Measurements from ENCODE around the gene LRRC39. TPM values are rescaled to one million over a fixed set of nuclear protein-coding genes. Genes with fewer than 3 reads are reported as not detected.

Gene LRRC39
- total RNA-seq, 4 donors from 2014 or later = 0.18 to 0.57 TPM; not detected in 2

- no peak for DNase-seq
- peaks cover 0 to 31% (median 4%) of the 10 kb centered on the region in 3 donors for H3K36me3 ChIP-seq
- H3K9me3 ChIP-seq = no peaks in the 10 kb centered on the region
- TF ChIP-seq, protein P1, sequence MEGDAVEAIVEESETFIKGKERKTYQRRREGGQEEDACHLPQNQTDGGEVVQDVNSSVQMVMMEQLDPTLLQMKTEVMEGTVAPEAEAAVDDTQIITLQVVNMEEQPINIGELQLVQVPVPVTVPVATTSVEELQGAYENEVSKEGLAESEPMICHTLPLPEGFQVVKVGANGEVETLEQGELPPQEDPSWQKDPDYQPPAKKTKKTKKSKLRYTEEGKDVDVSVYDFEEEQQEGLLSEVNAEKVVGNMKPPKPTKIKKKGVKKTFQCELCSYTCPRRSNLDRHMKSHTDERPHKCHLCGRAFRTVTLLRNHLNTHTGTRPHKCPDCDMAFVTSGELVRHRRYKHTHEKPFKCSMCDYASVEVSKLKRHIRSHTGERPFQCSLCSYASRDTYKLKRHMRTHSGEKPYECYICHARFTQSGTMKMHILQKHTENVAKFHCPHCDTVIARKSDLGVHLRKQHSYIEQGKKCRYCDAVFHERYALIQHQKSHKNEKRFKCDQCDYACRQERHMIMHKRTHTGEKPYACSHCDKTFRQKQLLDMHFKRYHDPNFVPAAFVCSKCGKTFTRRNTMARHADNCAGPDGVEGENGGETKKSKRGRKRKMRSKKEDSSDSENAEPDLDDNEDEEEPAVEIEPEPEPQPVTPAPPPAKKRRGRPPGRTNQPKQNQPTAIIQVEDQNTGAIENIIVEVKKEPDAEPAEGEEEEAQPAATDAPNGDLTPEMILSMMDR (IDR thresholded peaks at IDR 0.05) = no peak
- H3K27ac ChIP-seq = no peak overlapping the region
- H3K4me1 ChIP-seq = no peaks in the 10 kb centered on the region
- no peaks in the 10 kb centered on the region for H3K27me3 ChIP-seq
- no peak overlapping the region for H3K4me3 ChIP-seq
- intact Hi-C loops (cut with DNase I) = no loop called here
Measured at GRCh38 chr1:100109554-100110066, 68.4 kb downstream of the LRRC39 start.

- intact Hi-C loops (cut with DNase I) = no loop called here
- TF ChIP-seq, protein P1 (IDR thresholded peaks at IDR 0.05) = no peak
- TF ChIP-seq POLR2A (IDR thresholded peaks at IDR 0.05) = no peak
- H3K27me3 ChIP-seq = no peaks in the 10 kb centered on the region
- no peak for DNase-seq
- 86 to 88% methylated on average over 4 of the region's 4 CpGs for WGBS, 2 donors
- no peaks in the 10 kb centered on the region for H3K4me1 ChIP-seq
- H3K36me3 ChIP-seq = peaks cover 0 to 50% (median 4%) of the 10 kb centered on the region in 3 donors
- H3K9me3 ChIP-seq = no peaks in the 10 kb centered on the region
- no peak overlapping the region for H3K27ac ChIP-seq
- no peak overlapping the region for H3K4me3 ChIP-seq
Measured at GRCh38 chr1:100107696-100108095, 70.4 kb downstream of the LRRC39 start.

DNA sequence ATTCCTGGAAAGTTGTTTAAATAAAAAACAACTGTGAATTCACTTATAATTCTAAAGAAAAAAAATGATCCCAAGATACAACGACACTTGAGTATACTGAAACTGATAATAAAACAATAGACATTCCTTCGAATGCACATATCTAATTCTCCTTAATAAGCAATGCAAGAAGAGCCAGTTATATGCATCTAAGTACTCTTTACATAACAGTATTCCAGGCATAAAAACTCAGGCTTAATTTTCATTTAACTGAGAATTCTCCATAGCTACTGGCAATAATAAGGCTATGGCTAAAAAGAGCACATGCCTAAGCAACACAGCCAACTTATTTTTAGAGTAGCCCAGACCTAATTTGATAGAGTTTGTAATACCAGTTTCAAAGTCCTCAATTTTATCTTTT lies 76.5 kb downstream of the LRRC39 start:
- WGBS, 2 donors = 84 to 96% methylated on average over 2 of the region's 2 CpGs

DNA sequence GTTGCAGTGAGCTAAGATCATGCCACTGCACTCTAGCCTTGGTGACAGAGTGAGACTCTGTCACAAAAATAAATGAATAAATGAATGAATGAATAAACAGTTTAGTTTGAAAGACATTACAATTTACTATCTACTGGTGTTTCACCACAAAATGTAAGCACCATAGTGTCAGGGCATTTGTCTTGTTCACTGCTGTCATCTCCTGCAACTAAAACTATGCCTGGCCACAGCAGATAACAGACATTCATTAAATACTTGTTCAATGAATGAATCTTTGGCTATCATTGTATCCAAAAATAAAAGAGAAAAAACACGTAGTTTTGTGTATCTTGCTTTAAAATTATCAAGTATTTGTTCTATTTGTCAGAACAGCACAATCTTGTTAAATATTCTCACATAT lies 77.9 kb downstream of the LRRC39 start:
- intact Hi-C loops (cut with DNase I) = no loop called here
- TF ChIP-seq, protein P1 (IDR thresholded peaks at IDR 0.05) = no peak
- TF ChIP-seq POLR2A (IDR thresholded peaks at IDR 0.05) = no peak
- 72 to 74% methylated on average over 1 of the region's 1 CpG for WGBS, 2 donors
- no peak for DNase-seq
- no peaks in the 10 kb centered on the region for H3K9me3 ChIP-seq
- no peaks in the 10 kb centered on the region for H3K4me1 ChIP-seq
- no peak overlapping the region for H3K27ac ChIP-seq
- peaks cover 0 to 93% (median 0%) of the 10 kb centered on the region in 3 donors for H3K36me3 ChIP-seq
- no peak overlapping the region for H3K4me3 ChIP-seq
- H3K27me3 ChIP-seq = no peaks in the 10 kb centered on the region

More for the DNA sequence above, 76.5 kb downstream of the LRRC39 start:
- H3K4me3 ChIP-seq = no peak overlapping the region
- no peaks in the 10 kb centered on the region for H3K9me3 ChIP-seq
- peaks cover 0 to 93% (median 2%) of the 10 kb centered on the region in 3 donors for H3K36me3 ChIP-seq
- DNase-seq = no peak
- no peak overlapping the region for H3K27ac ChIP-seq
- H3K27me3 ChIP-seq = no peaks in the 10 kb centered on the region
- H3K4me1 ChIP-seq = no peaks in the 10 kb centered on the region
- TF ChIP-seq, protein P1 (IDR thresholded peaks at IDR 0.05) = no peak
- TF ChIP-seq POLR2A (IDR thresholded peaks at IDR 0.05) = no peak
- intact Hi-C loops (cut with DNase I) = no loop called here

Small RNA genes lying within 50 kb of the gene (small RNA-seq; reads per million reads assigned to genes)
- gene AC093019.1 (0 reads per million in 4 donors), gene RPL23AP90 (0 reads per million in 4 donors)

Other genes with a start within 250 kb of the LRRC39 start
- gene SLC35A3, start 208.3 kb downstream of the LRRC39 start, total RNA-seq = 10 to 100 TPM; 25.1 to 47.5 (median 28.9) TPM
- 1 to 10 TPM; 1.9 to 6.8 (median 3.8) TPM for gene SASS6, start 45.3 kb downstream of the LRRC39 start, total RNA-seq
- 10 to 100 TPM in 2 of 4 donors, 1 to 10 TPM in 2; 7.8 to 28.8 (median 11.8) TPM for gene TRMT13, start 45.1 kb downstream of the LRRC39 start, total RNA-seq
- gene DBT, start 71.6 kb upstream of the LRRC39 start, total RNA-seq = 1 to 10 TPM; 6.1 to 9.4 (median 6.8) TPM
- gene RTCA, start 88.0 kb upstream of the LRRC39 start, total RNA-seq = 10 to 100 TPM; 20.6 to 36.0 (median 23.7) TPM
- 1 to 10 TPM; 3.0 to 8.6 (median 4.3) TPM for gene CDC14A, start 174.2 kb upstream of the LRRC39 start, total RNA-seq

Measured in esophagus squamous epithelium (tissue), 5 donors.